Posterior cingulate gyrus (tissue), 11 donors: ENCODE data around the gene MESD.
"Not testable (repeated sequence)": the region's sequence is repeated elsewhere in the genome, so short reads cannot be mapped to it uniquely, and the experiment has no call there.

Experiments used
- DNase-seq, 10 donors: peaks; one replicate each; pipeline versions ENCODE4 v3.0.0 to v3.0.0-alpha.2; 2020 to 2021; ENCODE audit warnings: mixed read lengths in 3 of 10
- intact Hi-C: fragments of 100-400 bp; cut with DNase I; formaldehyde crosslinking; loops from one replicate; pipeline ENCODE4 v1.15.1; 2023

The MESD gene

GRCh38 chr15:80969316-80969715 lies 20.3 kb downstream of the MESD start:
- intact Hi-C loops = no loop called here
- DNase-seq = no peak

GRCh38 chr15:80967991-80968510 lies 21.6 kb downstream of the MESD start:
- intact Hi-C loops = no loop called here
- DNase-seq = no peak

- intact Hi-C loops = no loop called here
- peak in 1 of 10 donors; percentile 73 for DNase-seq
Observed at GRCh38 chr15:80967451-80967850, 22.2 kb downstream of the MESD start.

GRCh38 chr15:80966431-80967197 lies 23.0 kb downstream of the MESD start:
- intact Hi-C loops = no loop called here
- DNase-seq = peak in 2 of 10 donors; percentile 51 to 55

GRCh38 chr15:80965454-80965853 lies 24.2 kb downstream of the MESD start:
- DNase-seq, intact Hi-C loops: not testable (repeated sequence)

GRCh38 chr15:80958818-80959495 lies 30.7 kb downstream of the MESD start:
- intact Hi-C loops = no loop called here
- no peak for DNase-seq

- DNase-seq = no peak
- intact Hi-C loops = no loop called here
Observed at GRCh38 chr15:80957976-80958375, 31.6 kb downstream of the MESD start.

- no peak for DNase-seq
- intact Hi-C loops = no loop called here
Observed at GRCh38 chr15:80957556-80957955, 32.1 kb downstream of the MESD start.

GRCh38 chr15:80955571-80956452 lies 33.8 kb downstream of the MESD start:
- intact Hi-C loops = not testable (repeated sequence)
- DNase-seq = peak in 6 of 10 donors; percentile 20 to 89 (median 44)

- DNase-seq = no peak
- intact Hi-C loops = no loop called here
Observed at GRCh38 chr15:80953953-80954778, 35.5 kb downstream of the MESD start.

GRCh38 chr15:80953001-80953952 lies 36.3 kb downstream of the MESD start:
- peak in 1 of 10 donors; percentile 16 for DNase-seq
- intact Hi-C loops = no loop called here

- peak in 1 of 10 donors; percentile 37 for DNase-seq
- intact Hi-C loops = no loop called here
Observed at GRCh38 chr15:80951941-80952340, 37.7 kb downstream of the MESD start.

- intact Hi-C loops = no loop called here
- DNase-seq = peak in 1 of 10 donors; percentile 72
Observed at GRCh38 chr15:80950291-80951078, 39.1 kb downstream of the MESD start.

GRCh38 chr15:80949756-80950155 lies 39.9 kb downstream of the MESD start:
- DNase-seq = peak in 1 of 10 donors; percentile 33
- intact Hi-C loops = no loop called here

- peak in 2 of 10 donors; percentile 2 to 69 for DNase-seq
- intact Hi-C loops = no loop called here
Observed at GRCh38 chr15:80948651-80949292, 40.8 kb downstream of the MESD start.

GRCh38 chr15:80946576-80946975 lies 43.0 kb downstream of the MESD start:
- intact Hi-C loops = no loop called here
- peak in 2 of 10 donors; percentile 79 to 81 for DNase-seq

GRCh38 chr15:80945605-80946004 lies 44.0 kb downstream of the MESD start:
- DNase-seq = peak in 1 of 10 donors; percentile 7
- intact Hi-C loops = no loop called here
